Pulmonary artery endothelial cell (primary cell): ENCODE data around the gene RABGGTB. TPM values are rescaled to one million over a fixed set of nuclear protein-coding genes. Genes with fewer than 3 reads are reported as not detected.
"Not testable (repeated sequence)": the region's sequence is repeated elsewhere in the genome, so short reads cannot be mapped to it uniquely, and the experiment has no call there.

Experiments
- DNase-seq: peaks from one replicate; pipeline ENCODE4 v3.0.0-alpha.2; 2011; ENCODE audit warnings: low read depth, low spot score
- total RNA-seq: library from RNA; depleted of rRNA; stranded (reverse); fragments of >200 nt; gene quantifications from 2 replicates; pipeline ENCODE4 v1.2.3, GENCODE V29; 2014

RABGGTB gene
- total RNA-seq = 90.7 and 107 TPM in 2 replicates

DNA sequence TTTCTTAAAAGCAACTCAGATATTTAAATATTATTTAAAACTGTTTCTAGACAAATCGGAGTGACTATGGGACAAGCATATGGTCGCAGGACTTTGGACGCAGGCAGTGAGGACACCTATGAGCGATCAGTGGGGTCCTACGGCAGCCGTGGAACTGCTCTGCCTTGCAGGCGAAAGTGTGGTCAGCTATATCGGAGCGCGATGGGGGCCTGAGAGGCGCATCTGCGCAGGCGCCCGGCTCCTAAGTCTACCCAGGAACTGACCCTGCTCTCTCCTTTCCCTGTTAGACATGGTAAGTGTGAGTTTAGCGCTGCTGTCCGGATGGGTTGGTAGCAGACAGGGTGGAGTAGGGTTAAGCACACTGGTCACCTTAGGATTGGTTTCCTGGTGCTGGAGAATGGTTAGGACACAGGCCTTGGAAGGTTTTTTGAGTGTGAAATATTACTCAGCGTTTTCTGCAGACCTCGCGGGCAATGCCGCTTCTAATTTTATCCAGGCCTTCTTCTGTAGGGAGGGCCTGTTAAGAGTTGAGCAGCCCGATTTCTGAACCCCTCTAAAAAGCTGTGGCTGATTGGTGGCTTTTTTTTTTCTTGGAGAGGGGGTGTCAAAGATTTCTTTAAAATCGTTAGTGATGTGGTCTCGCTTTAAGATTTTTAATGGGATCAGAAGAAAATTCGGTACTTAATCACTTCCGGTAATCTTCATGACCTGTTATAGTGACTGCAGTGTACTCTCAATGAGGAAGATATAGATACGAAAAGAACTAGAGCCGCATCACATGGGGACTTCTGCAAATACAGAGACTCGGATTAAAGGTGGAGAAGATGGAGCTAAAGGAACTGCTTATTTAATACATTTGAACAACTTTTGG is at the start of gene RABGGTB:
RABGGTB (plus strand) TSS at position 274 of the 871 bp plus-strand sequence; CDS start at position 290, 16 bp downstream.
- DNase-seq = peak; percentile 85

DNA sequence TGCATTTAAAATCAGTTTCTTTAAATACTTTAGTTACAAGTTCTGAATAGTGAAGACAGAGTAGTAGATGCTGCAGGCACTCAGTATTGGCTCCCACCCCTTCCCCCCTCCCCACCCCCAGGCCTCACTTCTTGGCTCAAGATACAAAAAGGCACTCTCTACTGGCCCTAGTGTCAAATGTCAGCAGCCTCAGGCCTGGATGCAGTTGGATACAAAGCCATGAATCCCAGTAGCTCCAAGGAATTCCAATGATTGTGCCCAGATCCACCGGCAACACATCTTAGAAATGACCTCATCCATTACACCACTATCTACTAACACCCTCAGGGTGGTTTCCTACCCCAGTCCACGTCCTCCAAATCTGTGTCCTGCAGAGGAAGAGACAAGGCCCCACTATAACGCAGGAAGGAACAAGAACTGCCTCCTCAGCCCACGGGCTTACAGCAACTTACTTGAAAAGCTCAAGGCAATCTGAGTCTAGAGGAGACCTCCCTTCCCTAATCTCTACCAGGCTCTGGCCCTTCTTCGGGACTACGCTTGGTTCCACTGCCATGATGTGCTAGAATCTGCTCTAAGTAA is 43.9 kb upstream of the RABGGTB start:
- no peak for DNase-seq

- DNase-seq = no peak
Measured at GRCh38 chr1:75745276-75745675, 40.8 kb upstream of the RABGGTB start.

- DNase-seq = not testable (repeated sequence)
Measured at GRCh38 chr1:75757210-75757609, 28.8 kb upstream of the RABGGTB start.

DNA sequence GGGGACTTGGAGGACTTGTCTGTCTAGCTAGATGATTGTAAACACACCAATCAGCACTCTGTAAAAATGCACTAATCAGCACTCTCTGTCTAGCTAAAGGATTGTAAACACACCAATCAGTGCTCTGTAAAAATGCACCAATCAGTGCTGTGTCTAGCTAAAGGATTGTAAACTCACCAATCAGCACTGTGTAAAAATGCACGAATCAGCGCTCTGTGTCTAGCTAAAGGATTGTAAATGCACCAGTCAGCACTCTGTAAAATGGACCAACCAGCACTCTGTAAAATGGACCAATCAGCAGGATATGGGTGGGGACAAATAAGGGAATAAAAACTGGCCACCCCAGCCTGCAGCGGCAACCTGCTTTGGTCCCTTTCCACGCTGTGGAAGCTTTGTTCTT is 27.5 kb upstream of the RABGGTB start:
- DNase-seq = not testable (repeated sequence)

DNA sequence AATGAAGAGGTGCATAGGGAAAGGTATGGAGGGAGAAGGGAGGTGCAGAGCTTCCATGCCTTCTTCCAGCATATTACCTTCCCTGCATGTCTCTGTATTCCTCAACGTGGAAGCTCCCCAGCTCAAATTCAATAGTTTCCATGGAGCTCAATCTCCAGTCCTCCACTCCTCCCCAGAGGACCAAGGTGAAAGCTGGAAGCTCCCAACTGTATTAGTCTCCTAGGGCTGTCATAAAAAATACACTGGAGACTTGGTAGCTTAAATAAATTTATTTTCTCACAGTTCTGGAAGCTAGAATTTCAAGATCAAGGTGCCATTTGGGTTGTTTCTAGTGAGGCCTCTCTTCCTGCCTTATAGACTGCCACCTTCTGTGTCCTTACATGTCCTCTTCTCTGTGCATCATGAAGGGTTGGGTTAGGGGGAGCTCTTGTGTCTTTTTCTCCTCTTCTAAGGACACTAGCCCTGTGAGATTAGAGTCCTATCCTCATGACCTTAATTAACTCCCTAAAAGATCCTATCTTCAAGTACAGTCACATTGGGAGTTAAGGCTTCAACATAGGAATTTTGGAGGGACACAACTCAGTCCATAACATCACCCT is 21.9 kb upstream of the RABGGTB start:
- no peak for DNase-seq

DNA sequence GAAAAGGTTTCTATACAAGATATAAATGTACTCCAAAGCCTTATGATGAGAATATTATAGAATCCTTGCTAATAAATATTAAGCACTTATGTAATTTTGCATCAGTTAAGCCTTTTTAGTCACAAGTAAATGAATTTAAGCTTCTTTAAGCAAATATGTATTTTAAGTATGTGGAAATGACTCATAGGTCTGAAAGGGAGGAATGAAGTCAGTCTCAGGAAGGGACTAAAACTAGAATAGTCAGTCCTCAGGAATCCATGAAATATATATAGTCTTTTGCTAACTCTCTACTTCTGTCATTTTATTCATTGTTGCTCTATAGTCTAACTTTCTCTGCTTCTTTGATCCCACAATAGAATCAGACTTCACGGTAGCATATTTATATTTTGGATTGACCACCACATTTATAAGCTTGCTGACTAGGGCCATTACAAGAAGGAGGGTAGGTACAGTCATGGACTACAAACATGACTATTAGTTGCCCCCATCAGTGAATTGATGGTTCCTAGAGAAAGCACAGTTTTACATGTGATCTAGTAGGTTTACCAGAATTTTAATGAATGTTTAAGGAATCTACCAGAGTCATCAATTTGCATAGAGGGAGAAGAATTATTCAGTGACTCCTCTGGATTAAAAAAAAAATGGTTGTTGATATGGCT is 20.2 kb upstream of the RABGGTB start:
- peak; percentile 41 for DNase-seq

DNA sequence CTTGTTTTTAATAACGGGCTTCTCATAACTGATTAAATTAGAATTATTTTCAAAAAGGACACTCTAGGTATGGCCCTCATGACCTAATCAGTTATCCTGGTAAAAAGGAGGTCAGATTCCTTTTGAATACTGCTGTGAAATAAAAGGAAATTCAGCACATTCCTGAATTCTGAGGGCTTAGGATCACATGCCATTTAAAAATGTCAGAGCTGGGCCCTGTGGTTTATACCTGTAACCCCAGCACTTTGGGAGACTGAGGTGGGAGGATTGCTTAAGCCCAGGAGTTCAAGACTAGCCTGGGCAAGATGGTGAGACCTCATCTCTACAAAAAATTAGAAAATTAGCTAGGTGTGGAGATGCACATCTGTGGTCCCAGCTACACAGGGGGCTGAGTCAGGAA is 18.0 kb upstream of the RABGGTB start:
- DNase-seq = no peak

- DNase-seq = no peak
Measured at GRCh38 chr1:75770761-75771160, 15.3 kb upstream of the RABGGTB start.

GRCh38 chr1:75771978-75772377 is 14.1 kb upstream of the RABGGTB start:
- DNase-seq = no peak

DNA sequence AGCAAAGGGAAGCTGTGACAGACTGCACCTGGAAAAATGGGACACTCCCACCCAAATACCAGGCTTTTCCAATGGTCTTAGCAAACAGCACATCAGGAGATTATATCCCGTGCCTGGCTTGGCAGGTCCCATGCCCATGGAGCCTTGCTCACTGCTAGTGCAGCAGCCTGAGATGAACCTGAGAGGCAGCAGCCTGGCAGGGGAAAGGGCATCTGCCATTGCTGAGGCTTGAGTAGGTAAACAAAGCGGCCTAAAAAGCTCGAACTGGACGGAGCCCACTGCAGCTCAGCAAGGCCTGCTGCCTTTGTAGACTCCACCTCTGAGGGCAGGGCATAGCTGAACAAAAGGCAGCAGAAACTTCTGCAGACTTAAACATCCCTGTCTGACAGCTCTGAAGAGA is 8.2 kb upstream of the RABGGTB start:
- not testable (repeated sequence) for DNase-seq

DNA sequence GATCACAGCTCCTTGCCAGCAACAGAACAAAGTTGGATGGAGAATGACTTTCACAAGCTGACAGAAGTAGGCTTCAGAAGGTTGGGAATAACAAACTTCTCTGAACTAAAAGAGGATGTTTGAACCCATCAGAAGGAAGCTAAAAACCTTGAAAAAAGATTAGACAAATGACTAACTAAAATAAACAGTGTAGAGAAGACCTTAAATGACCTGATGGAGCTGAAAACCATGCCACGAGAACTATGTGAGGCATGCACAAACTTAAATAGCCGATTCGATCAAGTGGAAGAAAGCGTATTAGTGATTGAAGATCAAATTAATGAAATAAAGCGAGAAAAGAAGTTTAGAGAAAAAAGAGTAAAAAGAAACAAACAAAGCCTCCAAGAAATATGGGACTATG is 7.4 kb upstream of the RABGGTB start:
- not testable (repeated sequence) for DNase-seq

- not testable (repeated sequence) for DNase-seq
Measured at GRCh38 chr1:75780183-75780582, 5.9 kb upstream of the RABGGTB start.

- DNase-seq = not testable (repeated sequence)
Measured at GRCh38 chr1:75783920-75784319, 2.1 kb upstream of the RABGGTB start.

DNA sequence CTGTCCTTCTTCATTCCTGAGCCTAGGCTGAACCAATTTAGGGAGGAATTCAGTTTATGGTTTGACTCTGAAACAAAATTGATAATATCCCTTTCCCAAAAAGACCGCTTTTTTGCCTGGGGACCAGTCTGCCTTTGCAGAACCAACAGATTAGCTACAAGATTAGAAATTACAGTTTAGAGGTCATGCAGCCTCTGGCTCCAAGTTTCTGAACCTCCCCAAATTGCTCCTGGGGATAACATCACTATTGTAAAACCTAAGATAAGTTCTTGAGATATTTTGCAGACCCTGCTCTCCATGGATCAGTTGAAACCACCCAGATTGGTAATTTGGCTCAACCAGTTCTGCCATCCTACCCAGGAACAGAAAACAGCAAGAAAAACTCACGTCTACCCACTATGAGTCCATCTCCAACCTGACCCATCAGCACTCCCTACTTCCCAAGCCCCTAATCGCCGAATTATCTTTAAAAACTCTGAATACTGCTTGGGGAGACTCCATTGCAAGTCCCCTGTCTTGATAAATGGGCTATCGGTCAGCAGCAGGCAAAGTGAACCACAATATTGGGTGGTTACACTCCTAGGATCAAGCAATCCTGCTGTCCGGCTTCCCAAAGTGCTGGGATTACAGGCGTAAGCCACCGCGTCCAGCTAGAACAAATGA is 605 bp upstream of the RABGGTB start:
- DNase-seq = no peak

DNA sequence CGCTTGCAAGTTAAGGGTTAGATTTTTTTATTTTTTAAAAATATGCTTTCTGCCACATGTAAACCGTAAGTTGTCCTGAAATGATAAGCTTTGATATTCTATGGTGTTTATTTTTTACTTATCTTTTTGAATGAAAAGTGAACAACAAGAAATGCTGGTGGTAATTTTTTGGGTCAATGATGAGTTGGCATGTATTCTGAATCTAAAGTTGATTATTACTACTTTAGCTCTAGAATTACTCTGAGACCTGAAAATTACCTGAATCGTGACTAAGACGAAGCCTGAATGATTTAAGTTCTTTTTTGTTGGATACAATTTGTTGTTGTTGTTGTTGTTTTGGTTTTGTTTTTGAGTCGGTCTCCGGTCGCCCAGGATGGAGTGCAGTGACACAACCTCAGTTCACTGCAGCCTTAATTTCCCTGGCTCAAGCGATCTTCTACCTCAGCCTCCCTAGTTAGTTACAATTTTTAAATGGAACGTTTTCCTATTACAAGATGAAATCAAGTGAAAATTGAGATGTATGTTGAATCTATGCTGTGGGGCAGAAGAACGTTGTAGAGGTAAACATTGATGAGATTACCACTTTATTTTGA is 941 bp downstream of the RABGGTB start:
- no peak for DNase-seq

- DNase-seq = no peak
Measured at GRCh38 chr1:75787524-75787923, 1.5 kb downstream of the RABGGTB start.

DNA sequence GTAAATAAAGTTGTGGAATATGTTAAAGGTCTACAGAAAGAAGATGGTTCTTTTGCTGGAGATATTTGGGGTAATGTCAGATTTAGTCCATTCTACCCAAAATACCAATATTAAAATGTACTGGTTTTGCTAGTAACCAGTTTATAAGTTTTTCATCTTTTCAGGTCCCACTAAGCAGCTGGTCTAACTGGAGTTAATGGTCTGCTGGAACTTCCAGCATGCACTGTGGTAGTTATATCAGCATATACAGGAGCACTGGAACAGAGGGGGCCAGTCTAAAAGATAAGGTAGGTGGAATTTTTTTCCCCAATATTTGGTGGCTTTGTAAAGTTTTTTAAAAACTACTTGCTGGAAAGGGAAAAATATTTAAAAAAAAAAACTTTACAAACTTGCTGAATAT is 3.9 kb downstream of the RABGGTB start:
- DNase-seq = no peak

GRCh38 chr1:75791022-75791421 is 5.0 kb downstream of the RABGGTB start:
- DNase-seq = no peak

- DNase-seq = no peak
Measured at GRCh38 chr1:75792091-75792490, 6.0 kb downstream of the RABGGTB start.

GRCh38 chr1:75794382-75794781 is 8.3 kb downstream of the RABGGTB start:
- DNase-seq = no peak
